Stimulated activated CD4-positive, alpha-beta T cell treated with anti-CD3 and anti-CD28 coated beads, Interleukin-1b, Interleukin-23, amount 100 ng/mL, for 4 hours (primary cell): ENCODE data around the gene P3H2.

Source experiments
- DNase-seq, 2 donors: peaks; one replicate each; pipeline ENCODE4 v3.0.0-alpha.2; 2020; ENCODE audit warnings: low read depth in 2 of 2

The P3H2 gene

DNA sequence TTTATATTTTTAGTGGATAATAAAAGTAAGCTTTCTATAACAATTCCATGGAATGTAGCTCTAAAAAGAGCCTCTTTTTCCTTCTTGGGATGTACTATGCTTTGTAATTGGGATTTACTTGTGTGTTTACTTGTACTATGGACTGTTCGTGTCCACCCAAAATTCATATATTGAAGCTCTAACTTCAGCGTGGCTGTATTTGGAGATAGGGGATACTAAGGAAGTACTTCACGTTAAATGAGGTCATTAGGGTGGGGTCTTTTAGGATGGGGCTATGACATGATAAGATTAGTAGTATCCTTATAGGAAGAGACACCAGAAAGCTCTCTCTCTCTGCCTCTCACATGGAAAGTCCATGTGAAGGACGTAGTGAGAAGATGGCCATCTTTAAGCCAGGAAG is 64.9 kb downstream of the P3H2 start:
- no peak for DNase-seq

DNA sequence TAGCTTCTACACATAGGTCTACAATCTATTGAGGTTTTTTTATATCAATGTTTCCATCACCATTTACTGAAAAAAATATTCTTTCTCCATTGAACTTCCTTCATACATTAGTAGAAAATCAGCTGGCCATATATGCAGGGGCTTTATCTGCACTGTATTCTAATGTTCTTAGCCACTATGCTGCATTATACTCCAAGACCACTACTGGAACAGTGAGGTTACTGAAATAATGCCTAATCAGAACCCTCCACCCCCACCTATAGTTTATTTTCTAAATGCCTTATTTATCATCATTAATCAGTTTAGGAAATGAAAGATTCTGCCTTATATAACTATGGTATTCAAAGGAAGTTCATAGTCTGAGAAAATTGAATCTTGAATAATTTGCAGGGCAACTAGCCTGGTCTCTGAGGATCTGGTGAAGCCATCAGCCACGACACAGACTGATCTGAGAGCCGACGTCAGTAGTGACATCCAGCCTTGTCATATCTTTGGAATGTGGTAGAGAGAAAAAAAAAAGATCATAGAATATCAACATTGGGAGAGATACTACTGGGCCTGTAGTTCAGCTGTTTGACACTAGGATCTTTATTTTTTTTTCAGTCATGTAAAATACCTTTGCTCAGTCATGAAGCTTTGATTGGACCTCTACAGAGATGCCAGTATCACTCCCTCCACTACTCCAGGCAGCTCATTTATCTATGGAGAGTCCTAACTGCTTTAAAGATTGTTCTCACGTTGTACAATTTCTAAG is 66.6 kb downstream of the P3H2 start:
- DNase-seq, result no peak

DNA sequence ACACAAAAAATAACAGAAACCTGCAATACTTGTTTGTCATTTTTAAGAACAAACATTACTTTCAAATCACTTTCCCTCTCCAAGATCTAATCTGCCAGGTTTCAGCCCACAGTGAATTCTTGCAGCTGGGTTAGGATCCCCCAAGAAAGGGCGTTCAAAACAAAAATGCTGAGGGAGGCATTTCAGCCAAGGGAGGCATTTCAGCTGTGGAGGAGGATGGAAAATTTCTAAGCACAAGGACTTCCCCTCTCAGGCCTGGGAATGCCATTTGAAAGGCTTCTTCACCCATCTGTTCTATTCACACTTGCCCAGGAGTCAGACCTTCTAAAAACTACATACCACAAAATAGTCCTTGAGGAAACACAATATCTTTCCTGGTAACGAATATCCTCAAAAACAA is 69.1 kb downstream of the P3H2 start:
- DNase-seq, result no peak

DNA sequence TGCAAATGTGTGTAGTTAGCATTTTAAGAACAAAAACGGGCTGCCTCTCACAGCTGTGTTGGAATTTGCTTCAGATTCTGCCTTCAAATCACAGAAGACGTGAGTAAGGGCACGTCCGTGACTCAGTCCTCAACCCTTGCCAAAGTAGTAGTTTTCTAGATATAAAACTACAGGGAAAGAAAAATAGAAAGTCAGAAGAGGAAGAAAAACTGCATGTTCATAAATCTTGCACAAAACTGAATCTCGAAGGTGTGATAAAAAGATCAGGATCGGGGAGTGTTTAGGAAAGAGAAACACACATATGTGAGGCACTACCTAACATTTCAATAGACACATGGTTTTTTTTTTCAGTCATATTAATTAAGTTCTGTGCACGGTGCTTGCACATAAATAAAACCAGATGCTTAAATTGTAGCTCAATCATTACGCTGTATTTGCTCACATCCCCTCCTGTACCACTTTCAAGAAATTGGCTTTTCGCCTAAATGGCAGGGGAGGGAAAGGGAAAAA is 71.7 kb downstream of the P3H2 start:
- DNase-seq, result no peak

DNA sequence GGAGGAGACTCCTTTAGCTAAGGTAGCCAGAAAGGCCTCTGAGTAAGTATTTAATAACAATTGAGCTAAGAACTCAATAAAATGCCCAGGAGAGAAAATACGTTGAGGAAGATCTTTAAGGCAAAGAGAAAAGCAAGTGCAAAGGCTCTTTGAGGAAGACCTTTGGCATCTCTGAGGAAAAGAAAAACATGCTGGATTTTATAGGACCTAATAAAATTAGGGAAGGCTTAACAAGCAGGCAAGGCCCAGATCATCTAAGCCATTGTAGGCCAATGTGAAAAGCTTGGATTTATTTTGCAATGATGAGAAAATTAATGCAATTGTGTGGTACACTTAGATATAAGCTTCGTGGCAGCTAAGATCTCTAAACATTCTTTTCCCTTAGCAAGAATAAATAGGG is 75.7 kb downstream of the P3H2 start:
- no peak for DNase-seq

DNA sequence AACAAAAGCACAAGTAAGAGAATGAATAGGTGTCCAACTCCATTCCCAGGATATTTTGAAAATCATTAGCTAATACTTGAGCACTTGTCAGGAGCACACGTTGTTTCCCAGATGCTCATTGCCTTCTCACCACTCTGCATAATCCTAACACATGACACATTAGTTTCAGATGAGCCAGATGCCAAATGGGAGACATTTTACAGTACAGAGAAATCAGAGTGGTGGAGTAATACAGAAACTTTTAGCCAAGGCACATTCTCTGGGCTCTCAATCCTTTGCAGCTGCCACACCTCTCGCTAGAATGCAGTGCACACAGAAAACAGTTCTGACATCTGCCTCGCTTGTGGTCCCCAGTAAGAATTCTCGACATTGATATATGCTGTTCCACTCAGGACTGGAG is 76.6 kb downstream of the P3H2 start:
- DNase-seq, result no peak

DNA sequence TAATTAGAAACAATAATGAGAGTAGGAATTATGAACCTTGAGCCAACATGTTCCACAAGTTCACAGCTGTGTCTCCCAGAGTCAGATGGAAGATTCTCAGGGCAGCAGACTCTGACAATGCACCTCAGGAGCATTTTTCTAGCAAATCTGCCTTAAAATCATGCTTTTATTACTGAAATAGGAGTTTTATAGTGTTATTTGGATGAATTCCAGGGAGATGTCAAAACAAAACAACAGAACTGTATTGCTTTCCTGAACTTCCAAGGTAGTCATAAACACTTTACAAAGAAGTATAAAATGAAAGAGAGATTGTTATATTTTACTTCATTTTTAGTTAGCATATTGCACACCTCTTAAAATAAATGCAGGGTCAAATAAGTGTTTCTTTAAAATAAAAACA is 77.0 kb downstream of the P3H2 start:
- DNase-seq, result no peak

DNA sequence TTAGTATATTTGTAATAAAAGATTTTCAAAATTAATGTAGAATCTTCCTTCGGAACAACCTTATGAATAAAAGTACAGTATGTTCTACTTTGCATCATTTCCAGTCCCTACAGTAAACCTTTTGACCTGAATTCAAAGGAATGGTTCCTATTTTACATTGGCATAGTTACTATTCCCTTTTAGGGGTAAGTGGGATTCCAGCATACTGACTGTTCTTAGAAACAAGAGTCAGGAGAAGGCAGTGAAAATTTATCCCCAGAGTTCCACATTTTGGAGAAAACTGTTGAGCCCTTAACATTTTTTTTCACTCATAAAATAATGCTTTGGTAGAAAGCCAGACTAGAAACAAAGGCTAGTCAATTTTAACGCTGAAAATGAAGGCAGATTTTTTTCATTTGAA is 78.1 kb downstream of the P3H2 start:
- DNase-seq, result no peak

DNA sequence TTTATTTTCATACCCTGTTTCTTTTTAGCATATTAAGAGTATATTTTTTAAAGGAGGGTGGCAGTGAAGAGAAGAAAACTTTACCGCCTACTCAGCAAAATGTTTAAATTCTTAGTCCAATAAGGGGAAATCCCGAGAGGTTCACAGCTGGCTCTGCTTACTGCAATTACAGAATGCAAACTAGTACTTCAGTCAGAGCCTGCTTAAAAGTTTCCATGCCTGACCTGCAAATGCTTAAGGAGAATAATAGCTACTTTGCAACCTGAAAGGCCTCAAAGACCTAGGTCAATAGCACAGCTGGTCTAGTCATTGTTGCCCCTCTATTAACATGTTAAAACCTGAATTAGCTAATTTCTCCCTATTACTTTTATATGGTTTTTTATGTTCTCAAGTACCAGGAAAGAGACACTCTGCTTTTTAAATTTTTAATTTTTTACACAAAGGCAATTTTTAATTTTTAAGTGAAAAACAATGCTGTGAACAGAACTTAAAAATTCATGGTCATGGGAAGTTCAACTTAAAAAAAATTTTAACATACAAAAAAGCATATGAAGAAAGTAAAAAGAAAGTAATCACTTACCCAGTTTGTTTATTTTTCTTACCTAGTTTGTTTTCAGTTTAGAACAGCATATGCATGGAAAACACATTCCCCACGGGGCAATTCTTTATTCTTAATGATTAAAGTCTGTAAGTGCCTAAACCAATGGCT is 79.2 kb downstream of the P3H2 start:
- no peak for DNase-seq

DNA sequence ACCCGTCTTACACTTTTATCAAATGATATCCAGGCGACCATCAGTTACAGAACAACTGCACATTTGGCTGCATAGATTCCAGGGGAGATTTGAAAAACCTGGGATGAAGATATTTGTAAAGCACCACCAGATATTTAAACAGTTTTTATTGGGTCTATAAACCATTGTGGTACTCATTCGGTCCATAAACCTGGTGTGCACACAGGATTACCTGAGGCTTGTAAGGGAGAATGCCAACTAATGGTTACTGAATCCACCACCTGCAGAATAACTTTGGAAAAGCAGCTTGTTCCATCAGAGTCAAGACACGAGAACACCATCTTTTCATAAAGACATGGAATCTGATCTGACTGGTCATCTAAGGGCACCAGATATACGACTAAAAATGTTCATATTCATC is 80.6 kb downstream of the P3H2 start:
- DNase-seq, result no peak

DNA sequence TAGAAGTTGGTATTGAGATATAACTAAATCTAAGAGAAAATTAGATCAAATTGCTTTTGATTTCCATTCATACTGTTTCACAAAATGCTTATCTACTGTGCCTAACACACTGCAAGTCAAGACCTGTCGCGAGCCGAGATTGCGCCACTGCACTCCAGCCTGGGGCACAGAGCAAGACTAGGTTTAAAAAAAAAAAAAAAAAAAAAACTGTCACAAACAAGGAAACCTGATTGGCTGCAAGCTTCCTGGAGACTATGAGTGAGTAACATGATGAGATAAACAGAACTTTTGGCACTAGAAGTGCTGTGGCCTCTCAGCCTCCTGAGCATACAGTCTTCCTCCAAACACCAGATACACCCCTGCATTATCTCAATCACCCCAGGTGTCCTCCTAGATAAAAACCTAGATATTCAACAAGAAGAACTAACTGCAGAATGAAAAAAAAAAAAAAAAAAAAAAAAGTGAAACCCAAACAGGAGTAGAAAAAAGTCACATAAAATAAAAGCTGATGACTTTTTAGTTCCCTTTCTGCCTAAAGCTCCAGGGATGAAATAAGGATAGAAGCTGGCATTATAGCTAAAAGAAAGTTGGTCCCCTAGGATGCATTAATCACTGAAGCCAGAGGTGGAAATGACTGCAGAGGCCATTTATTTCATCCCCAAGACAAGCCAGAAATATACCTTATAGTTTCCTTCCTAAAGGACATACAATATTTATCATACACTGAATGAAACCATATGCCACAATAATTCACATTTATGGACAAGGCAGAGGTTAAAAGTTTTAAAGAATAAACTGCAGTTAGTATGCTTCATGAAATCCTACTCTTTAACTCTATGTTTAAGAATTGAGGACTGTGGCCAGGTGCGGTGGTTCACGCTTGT is 82.4 kb downstream of the P3H2 start:
- no peak for DNase-seq

DNA sequence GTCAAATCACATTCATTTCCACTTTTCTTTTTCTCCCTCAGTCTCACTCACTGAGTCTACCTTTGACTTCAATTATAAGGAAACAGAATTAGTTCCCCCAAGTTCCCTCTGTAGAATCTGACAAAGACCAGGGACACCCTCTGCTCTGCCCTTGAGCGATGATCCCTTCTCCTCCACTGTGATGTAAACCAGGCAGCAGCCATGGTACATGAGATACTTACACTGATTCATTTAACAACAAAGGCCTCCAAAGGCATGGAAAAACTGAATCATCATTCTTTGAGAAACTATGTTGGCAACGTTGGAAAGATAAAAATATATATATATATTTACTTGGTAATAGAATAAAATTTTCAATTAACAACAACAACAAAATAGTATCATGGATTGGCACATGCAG is 84.1 kb downstream of the P3H2 start:
- no peak for DNase-seq

DNA sequence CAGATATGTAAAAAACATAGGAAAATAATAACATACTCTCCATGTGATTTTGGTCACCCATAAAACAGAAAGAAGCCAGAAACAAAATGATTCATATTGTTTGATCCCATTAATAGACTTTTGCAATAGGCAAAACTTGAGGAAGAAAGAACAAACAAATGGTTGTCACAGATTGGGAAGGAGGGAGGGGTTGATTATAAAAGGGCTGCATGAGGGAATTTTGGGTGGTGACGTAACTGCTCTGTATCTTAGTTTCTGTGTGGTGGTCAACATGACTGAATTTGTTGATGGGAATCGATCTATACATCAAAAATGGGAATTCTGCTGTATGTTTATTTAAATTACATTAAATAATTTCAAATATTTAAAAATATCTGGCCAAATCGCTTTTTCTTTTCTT is 86.3 kb downstream of the P3H2 start:
- no peak for DNase-seq

DNA sequence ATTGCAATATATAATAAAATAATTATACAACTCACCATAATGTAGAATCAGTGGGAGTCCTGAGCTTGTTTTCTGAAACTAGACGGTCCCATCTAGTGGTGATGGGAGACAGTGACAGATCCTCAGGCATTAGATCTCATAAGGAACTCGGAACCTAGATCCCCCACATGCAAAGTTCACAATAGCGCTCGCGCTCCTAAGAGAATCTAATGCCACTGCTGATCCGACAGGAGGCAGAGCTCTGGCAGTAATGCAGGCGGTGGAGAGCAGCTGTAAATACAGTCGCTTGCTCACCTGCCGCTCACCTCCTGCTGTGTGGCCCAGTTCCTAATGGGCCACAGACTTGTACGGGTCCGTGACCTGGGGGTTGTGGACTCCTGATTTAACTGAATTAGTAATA is 87.8 kb downstream of the P3H2 start:
- DNase-seq, result no peak

DNA sequence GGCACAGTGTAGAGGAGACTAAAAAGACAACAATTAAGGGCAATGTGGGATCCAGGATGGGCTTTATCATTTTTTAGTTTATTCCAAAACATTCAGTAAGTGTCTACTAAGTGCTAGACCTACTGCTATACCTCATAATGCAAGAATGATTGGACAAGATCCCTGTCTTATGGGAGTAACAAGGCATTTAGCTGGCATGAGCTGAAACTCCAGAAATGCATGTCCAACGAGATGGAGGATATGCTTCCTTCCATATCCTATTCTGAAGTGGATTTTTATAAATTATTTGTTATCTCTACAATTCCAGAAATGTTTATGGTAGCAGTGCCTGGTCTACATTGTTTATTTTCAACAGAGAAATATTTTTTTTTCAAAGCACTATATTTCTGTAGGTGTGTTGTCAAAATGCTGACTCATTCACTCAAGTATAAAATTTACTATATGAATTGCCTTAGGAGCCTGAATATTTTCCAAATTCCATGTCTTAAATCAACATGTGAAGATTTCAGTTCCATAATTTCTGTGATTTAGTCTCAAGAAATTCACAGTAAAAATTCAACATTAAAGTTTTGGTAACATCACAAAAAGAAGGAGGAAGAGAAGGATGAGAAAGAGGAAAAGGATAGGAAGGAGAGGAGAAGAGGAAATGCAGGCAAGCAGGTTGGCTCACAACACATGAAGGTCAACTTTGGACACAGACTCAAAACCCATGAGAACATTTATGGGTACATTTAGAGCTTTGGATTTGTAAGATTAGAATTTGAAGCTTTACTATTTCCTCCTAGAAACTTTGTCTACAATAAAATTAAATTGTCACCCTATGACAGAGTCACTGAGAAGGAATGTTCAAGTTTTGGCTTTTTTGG is 88.6 kb downstream of the P3H2 start:
- DNase-seq, result no peak

DNA sequence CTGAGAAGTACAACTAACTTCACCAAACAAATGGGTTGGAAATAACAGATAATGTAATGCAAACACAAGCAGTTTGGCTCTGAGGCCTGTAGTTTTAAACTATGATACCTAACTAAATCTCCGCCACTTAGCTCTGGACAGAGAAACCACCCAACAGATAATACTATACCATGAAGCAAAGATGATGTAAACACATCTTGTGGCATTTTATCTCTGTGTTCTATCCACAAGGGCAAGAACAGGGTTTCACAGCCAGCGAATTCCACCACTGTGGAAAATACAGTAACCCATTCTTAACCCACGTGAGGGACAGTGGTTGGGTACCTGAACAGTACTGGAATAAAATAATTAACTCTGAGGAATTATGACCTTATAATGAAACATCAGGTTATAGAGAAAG is 93.6 kb downstream of the P3H2 start:
- DNase-seq, result no peak

DNA sequence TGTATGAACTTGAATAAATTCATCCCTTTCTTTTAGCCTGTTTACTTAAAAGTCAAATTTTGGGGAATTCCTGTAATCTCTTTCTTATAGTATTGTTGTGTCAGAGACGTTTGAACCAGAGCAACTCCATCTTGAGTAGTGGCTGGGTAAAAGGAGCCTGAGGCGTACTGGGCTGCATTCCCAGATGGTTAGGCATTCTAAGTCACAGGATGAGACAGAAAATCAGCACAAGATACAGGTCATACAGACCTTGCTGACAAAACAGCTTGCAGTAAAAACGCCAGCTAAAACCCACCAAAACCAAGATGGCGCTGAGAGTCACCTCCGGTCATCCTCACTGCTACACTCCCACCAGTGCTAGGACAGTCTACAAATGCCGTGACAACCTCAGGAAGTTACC is 94.5 kb downstream of the P3H2 start:
- DNase-seq, result no peak

DNA sequence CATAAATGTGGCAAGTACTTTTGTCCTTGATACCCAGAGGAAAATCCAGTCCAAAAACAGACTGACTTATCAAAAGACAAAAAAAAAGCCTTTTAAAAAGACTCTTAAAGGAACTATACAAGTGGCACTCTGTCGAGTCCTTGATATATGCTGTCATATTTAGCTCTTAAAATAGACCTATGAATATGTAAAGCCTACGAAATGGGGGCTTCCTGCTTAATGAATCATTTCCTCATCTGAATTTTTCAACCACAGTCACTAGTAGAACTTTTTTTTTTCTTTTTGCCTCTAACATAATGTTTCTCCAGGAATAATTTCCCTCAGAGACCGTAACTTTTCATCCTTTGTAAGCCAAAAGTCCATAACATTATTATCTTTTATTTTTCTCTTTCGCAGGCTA is 95.8 kb downstream of the P3H2 start:
- no peak for DNase-seq

DNA sequence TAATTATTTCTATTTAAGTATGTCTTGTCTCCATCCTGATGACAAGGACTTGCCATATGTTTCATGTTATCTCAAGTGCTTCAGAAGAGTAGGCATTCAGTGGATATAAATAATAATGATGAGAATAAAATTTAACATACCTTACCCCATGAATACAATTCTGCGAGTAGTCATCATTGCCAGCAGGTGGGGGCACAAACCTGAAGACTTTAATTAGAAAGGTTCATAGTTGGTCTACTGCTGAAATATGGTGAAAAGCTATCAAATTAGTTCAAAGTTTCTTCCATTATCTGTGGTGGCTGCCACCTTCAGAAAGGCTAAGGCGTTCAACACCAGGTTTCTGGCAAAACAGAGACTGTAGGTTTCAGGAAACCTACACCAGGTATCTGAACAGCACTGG is 100.9 kb downstream of the P3H2 start:
- no peak for DNase-seq

DNA sequence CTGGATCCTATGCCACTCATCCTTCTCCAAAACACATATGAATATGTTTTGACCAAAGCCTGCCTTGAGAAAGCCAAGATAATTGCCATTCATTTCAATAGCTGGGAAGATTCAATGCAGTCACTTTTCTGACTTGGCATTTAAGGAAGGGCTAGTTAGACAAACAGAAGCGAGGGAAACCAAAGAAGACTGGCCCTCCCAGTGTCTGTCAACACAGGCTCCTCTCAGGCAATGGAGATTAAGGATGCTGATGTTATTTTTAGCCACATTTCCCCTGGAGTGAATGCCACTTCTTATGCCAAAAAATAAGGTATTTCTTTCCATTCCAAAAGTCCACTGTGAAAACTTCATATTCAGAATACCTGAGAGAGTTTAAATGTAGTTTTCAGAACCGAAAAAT is 101.7 kb downstream of the P3H2 start:
- DNase-seq, result no peak

DNA sequence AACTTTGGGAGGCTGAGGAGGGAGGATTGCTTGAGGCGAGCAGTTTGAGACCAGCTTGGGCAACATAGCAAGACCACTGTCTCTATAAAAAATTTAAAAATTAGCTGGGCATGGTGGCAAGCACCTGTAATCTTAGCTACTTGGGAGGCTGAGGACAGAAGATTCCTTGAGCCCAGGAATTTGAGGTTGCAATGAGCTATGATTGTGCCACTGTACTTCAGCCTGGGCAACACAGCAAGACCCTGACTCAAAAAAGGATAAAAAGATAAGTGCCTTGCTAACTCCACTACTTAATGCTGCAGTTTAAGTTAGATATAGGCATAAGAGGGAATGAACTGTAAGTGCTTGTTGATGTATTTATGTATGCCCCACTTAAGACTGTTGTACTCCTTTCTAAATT is 102.2 kb downstream of the P3H2 start:
- DNase-seq, result no peak
